HG03558 (cell line): ENCODE measurements around the gene ZNF160.

Source experiments
- ATAC-seq: cut with Tn5 transposase; IDR thresholded peaks from one replicate; pipeline ENCODE4 v1.9.1; 2021; ENCODE audit warnings: moderate number of reproducible peaks; ENCODE audit not compliant: unreplicated experiment; ENCODE audit errors: extremely low read depth

Gene ZNF160

GRCh38 chr19:53094754-53095575 is 8.3 kb downstream of the ZNF160 start:
- ATAC-seq: no peak

DNA sequence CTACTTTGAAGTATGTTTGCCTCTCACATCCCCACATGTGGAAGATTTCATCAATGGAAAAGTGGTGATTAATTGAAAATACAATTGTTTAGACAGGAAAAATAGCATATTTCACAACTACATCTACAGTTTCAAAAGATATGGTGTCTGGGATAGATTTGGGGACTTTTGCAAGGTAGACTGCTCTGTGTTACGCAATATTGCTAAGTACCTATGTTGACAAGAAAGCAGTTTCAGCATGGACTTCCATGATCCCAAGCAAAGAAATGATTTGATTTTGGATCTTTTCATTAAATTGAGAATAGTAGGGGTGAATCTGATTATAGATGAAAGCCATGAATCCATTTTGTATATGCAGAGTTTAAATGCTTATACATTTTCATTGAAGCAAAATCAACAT is 10.5 kb downstream of the ZNF160 start:
- no peak for ATAC-seq

DNA sequence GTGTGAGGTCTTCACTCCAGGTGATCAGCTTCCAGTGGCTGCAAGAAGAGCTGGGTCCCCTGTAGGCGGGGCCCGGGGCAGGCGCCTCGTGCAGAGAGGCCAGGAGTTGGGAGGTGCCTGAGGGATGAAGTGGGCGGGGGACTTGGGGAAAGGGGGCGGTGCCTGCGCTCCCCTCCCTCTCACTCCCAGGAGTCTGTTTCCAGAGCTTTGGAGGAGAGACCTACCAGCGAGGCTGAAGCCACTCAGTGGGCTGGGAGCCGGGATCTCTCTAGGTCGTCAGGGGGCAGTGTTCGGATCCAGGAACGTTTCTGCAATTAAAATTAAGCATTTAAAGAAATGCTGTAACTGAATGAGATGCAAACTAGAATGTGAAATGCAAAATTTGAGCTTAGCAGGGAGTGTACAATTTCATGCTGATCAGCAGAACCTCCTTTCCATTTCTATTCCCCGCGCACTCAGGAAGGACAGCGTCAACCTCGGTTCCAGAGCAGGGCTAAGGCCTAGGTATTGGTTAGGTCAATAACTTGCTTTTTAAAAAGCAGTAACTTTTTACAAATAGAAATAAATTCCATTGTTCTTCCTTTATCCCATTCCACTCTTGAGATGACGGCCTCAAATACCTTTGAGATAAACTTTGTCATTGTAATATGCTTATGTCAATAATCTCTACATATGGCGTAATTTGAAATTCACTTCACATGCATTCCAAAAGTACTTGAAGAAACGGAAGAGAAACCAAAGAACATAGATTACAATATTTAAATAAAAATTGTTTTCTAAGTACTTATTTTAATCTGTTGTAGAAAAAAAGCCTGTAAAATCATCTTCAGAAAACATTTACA is 11.6 kb downstream of the ZNF160 start:
- no peak for ATAC-seq

- ATAC-seq: no peak
These were observed 15.1 kb downstream of the ZNF160 start for GRCh38 chr19:53088091-53088490.

- ATAC-seq: no peak
These were observed 16.3 kb downstream of the ZNF160 start for GRCh38 chr19:53086949-53087348.

DNA sequence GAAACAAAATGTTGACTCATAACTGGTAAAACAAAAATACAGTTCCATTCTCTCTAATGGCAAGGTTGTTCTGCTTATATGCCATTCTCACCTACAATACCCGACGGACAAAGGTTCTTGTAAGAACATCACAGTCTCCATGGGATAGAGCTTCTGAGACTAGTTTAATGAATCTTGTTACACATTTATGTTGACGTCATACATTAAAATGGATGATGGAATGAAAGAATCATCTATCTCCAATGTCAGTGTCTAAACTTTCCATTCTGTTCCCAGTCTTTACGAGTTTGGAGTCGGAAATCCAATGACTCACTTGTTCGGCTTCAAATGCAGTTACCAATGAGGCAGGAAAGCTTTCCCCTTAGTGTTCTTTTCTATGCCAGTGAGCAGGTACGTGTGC is 17.7 kb downstream of the ZNF160 start:
- no peak for ATAC-seq

GRCh38 chr19:53082929-53083328 is 20.3 kb downstream of the ZNF160 start:
- ATAC-seq: no peak

GRCh38 chr19:53079313-53079924 is 23.8 kb downstream of the ZNF160 start:
- no peak for ATAC-seq

DNA sequence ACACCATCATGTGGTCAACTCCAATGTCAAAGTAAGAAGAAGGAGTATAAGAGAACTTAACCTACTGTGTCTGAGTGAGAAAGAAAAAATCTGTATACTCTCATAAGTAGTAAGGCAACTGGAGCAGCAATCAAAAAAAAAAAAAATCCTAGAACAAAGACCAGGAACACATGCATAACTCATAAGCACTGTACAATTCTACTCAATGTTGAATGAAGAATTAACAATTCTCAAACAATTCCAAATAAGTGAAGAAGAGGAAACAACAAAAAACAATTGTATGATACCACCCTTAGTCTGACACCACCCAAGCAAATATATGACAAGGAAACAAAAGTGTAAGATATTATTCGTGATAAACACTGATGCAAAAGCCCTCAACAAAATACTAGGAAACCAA is 24.6 kb downstream of the ZNF160 start:
- no peak for ATAC-seq

DNA sequence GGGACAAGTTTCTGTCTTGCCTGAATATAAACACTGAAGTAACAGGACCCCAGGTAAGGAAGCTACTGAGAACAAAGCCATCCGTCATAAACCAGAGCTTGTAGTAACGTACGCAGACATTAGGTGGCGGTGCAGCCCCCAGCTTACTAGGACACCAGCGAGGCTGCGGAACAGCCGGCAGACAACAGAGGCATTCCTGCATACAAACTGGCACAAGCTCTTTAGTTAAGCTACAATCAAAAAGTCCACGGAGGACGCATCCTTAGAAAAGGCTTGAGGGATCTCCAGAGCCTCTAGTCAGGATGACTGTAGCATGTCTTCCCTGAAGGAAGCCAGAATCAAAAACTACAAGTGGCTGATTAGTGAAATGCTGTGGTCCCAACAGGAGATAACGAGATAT is 26.2 kb downstream of the ZNF160 start:
- no peak for ATAC-seq

DNA sequence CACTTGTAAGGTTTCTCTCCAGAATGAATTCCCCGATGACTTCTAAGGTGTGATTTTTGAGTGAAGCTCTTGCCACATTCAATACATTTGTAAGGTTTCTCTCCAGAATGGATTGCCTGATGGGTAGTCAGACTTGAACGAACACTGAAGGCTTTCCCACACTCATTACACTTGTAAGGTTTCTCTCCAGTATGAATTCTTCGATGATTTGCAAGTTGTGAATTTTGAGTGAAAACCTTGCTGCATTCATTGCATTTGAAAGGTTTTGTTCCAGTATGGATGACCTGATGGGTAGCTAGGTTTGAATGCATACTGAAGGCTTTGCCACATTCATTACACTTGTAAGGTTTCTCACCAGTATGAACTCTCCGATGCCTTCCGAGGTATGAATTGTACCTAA is 34.4 kb downstream of the ZNF160 start:
- ATAC-seq: no peak

DNA sequence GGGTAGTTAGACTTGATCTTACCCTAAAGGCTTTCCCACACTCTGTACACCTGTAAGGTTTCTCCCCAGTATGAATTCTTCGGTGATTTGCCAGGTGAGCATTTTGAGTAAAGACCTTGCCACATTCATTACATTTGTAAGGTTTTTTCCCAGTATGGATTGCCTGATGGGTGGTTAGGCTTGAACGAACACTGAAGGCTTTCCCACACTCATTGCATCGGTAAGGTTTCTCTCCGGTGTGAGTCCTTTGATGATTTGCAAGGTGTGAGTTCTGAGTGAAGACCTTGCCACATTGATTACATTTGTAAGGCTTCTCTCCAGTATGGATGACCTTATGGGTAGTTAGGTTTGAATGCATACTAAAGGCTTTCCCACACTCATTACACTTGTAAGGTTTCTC is 35.0 kb downstream of the ZNF160 start:
- ATAC-seq: no peak

GRCh38 chr19:53057904-53058580 is 45.2 kb downstream of the ZNF160 start:
- no peak for ATAC-seq

GRCh38 chr19:53055117-53055516 is 48.1 kb downstream of the ZNF160 start:
- no peak for ATAC-seq

GRCh38 chr19:53047379-53047778 is 55.8 kb downstream of the ZNF160 start:
- ATAC-seq: no peak

- no peak for ATAC-seq
These were observed 57.7 kb downstream of the ZNF160 start for GRCh38 chr19:53045536-53045935.

DNA sequence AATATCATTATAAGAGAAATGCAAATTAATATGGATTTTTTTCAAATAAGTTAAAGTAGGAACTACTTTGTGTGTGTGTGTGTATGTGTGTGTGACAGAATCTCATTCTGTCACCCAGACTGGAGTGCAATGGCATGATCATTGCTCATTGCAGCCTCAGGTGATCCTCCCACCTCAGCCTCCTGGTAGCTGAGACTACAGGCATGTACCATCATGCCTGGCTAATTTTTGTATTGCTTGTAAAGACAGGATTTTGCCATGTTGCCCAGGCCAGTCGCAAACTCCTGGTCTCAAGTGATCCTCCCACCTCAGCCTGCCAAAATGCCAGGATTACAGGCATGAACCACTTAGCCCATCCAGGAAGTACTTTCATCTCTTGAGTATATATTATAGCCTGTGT is 61.9 kb downstream of the ZNF160 start:
- no peak for ATAC-seq

DNA sequence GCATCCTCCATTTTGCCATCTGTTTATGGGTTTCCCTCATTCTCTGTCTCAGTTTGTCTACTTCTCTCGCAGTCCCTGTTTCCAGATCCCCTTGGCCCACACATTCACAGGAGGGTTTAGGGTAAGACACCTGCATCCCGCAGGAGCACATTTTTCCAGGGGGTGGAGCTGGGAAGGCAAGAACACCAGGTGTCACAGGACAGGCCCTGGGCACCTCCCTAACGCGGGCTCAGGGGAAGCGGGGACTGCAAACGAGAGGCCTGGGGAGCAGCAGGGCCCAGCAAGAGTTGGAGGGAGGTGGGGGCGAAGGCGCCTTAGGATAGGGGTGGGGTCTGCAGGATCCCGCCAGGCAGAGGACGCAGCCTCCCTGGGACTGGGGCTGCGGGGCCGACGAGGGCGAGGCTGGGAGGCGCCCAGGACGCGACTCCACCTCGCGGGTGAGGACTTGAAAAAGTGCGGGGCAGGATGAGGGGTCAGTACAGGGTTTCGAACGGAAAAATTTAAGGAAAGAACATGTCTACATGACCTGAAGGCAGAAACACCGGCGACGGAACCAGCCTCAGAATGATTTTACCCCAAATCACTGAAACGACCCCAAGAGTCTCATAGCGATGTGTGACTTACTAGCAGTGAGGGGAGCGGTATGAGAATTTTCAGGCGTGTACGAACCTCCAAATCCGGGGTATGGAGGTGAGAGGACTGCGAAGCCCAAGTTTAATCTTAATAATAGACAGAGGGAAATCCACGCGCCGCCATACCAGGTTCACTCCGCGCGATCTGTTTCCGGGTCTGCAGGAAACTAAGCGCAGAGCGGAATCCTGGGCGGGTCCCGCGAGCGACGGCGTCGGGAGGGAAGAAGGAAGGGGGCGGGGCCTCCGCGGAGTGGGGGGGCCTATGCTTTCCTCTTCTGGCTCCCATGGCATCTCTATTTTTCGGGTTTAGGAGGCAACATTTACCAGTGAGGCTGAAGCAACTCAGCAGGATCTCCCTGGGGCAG is 65.8 kb downstream of the ZNF160 start:
- ATAC-seq: no peak

GRCh38 chr19:53034948-53035675 is 68.1 kb downstream of the ZNF160 start:
- no peak for ATAC-seq
